A673 (cell line): ENCODE measurements around the gene NFKB1. TPM values are rescaled to one million over a fixed set of nuclear protein-coding genes. Genes with fewer than 3 reads are reported as not detected.
"Not testable (repeated sequence)": the region's sequence is repeated elsewhere in the genome, so short reads cannot be mapped to it uniquely, and the experiment has no call there.

ENCODE experiments used
- BruUV-seq: library from RNA; stranded (reverse); fragments of 400-500 nt; replicated peaks from 2 replicates; lab custom pipeline; 2021; lab: Mats Ljungman, UMichigan
- CTCF ChIA-PET: fragments of 300-600 bp; sonication (Branson Sonifier 250); formaldehyde crosslinking; loops from one replicate; lab custom pipeline; 2022; ENCODE audit warnings: antibody characterized with exemption; lab: Charles Lee
- POLR2A ChIA-PET: fragments of 300-600 bp; sonication (Branson Sonifier 250); formaldehyde crosslinking; loops from one replicate; lab custom pipeline; 2022; ENCODE audit warnings: antibody characterized with exemption; ENCODE audit not compliant: low non-redundant PET; lab: Charles Lee
- DNase-seq: peaks from one replicate; pipeline ENCODE4 v3.0.0-alpha.2; 2015; ENCODE audit warnings: low spot score
- H3K27ac ChIP-seq: fragments of 200-600 bp; sonication (generic); 2 replicates; pipeline ENCODE4 v1.5.1; 2016; ENCODE audit warnings: mixed run types, low read depth, mild to moderate bottlenecking, mixed read lengths, antibody characterized with exemption, low read length; ENCODE audit not compliant: poor library complexity, severe bottlenecking
- H3K27me3 ChIP-seq: fragments of 200-600 bp; sonication (generic); replicated peaks from 2 replicates; pipeline ENCODE4 v1.6.1; 2017; ENCODE audit warnings: mixed run types, low read depth, mild to moderate bottlenecking, mixed read lengths, antibody characterized with exemption, low read length; ENCODE audit not compliant: insufficient read depth, poor library complexity
- H3K36me3 ChIP-seq: fragments of 200-600 bp; sonication (generic); 2 replicates; pipeline ENCODE4 v1.6.1; 2016; ENCODE audit warnings: mixed run types, mild to moderate bottlenecking, mixed read lengths, antibody characterized with exemption, low read length; ENCODE audit not compliant: insufficient read depth, poor library complexity, severe bottlenecking
- H3K4me1 ChIP-seq: fragments of 200-600 bp; sonication (generic); 2 replicates; pipeline ENCODE4 v1.6.1; 2017; ENCODE audit warnings: mixed run types, mild to moderate bottlenecking, mixed read lengths, antibody characterized with exemption, low read length; ENCODE audit not compliant: insufficient read depth, poor library complexity, severe bottlenecking
- H3K4me3 ChIP-seq: fragments of 200-600 bp; sonication (generic); 2 replicates; pipeline ENCODE4 v1.5.1; 2016; ENCODE audit warnings: low read depth, mixed run types, mild to moderate bottlenecking, mixed read lengths, low read length; ENCODE audit not compliant: poor library complexity, severe bottlenecking
- H3K9me3 ChIP-seq: fragments of 200-600 bp; sonication (generic); 2 replicates; pipeline ENCODE4 v1.6.1; 2016; ENCODE audit warnings: mixed run types, low read depth, mild to moderate bottlenecking, mixed read lengths, antibody characterized with exemption, low read length; ENCODE audit not compliant: poor library complexity, severe bottlenecking
- CTCF ChIP-seq: fragments of 300-800, 200-600 bp; sonication (generic); conservative IDR thresholded peaks from 2 replicates; pipeline ENCODE4 v1.5.1; 2017; ENCODE audit warnings: low read depth, mild to moderate bottlenecking, antibody characterized with exemption, low read length, moderate library complexity, mixed read lengths
- EZH2 ChIP-seq: fragments of 200-600 bp; sonication (generic); IDR thresholded peaks from 2 replicates; pipeline ENCODE4 v1.6.1; 2017; ENCODE audit warnings: borderline replicate concordance, low read depth, mild to moderate bottlenecking, mixed read lengths, antibody characterized with exemption, low read length; ENCODE audit not compliant: poor library complexity, severe bottlenecking
- intact Hi-C: fragments of 100-400 bp; cut with micrococcal nuclease; formaldehyde crosslinking; loops from one replicate; pipeline ENCODE4 v1.10.0; 2022; ENCODE audit not compliant: unreplicated experiment
- total RNA-seq: library from RNA; stranded (reverse); gene quantifications from 2 replicates; pipeline ENCODE4 v1.2.3, GENCODE V29; 2021

Gene NFKB1
- total RNA-seq, 1 experiment from 2014 or later: 26.1 TPM

GRCh38 chr4:102612824-102613366 lies 111.7 kb downstream of the NFKB1 start:
- H3K27ac ChIP-seq: no peak overlapping the region
- H3K36me3 ChIP-seq: peaks cover 5% of the 10 kb centered on the region
- TF ChIP-seq EZH2 (no peak), CTCF (no peak)
- H3K27me3 ChIP-seq: no peaks in the 10 kb centered on the region
- intact Hi-C loops: loop anchor here (2.0 kb wide), 1 partner anchor 162 kb away; no protein-coding TSS in a partner anchor
- no TSS peak for BruUV-seq
- CTCF ChIA-PET: interaction anchor here (0.6 kb wide), 1 partner anchor 434 kb away, joined by 3 read pairs; no protein-coding TSS in a partner anchor
- H3K9me3 ChIP-seq: no peaks in the 10 kb centered on the region
- POLR2A ChIA-PET: interaction anchor here (0.6 kb wide), 1 partner anchor 96 kb away, joined by 5 read pairs; no protein-coding TSS in a partner anchor
- no peak overlapping the region for H3K4me3 ChIP-seq
- no peak for DNase-seq
- H3K4me1 ChIP-seq: no peaks in the 10 kb centered on the region

- intact Hi-C loops: no loop called here
- TF ChIP-seq EZH2 (no peak), CTCF (no peak)
- Histone ChIP-seq H3K4me1 (no peaks in the 10 kb centered on the region), H3K27me3 (no peaks in the 10 kb centered on the region), H3K4me3 (no peak overlapping the region), H3K9me3 (no peaks in the 10 kb centered on the region), H3K27ac (no peak overlapping the region), H3K36me3 (peaks cover 5% of the 10 kb centered on the region)
- POLR2A ChIA-PET: no interaction called here
- DNase-seq: no peak
- BruUV-seq: no TSS peak
- CTCF ChIA-PET: no interaction called here
Observed at GRCh38 chr4:102614801-102615200, 113.6 kb downstream of the NFKB1 start.

GRCh38 chr4:102616636-102617035 lies 115.5 kb downstream of the NFKB1 start:
- TF ChIP-seq EZH2: no peak
- TF ChIP-seq CTCF: no peak
- no peaks in the 10 kb centered on the region for H3K9me3 ChIP-seq
- H3K36me3 ChIP-seq: no peaks in the 10 kb centered on the region
- H3K27me3 ChIP-seq: no peaks in the 10 kb centered on the region
- no peak overlapping the region for H3K27ac ChIP-seq
- no peak for DNase-seq
- intact Hi-C loops: no loop called here
- H3K4me3 ChIP-seq: no peak overlapping the region
- peaks cover 8% of the 10 kb centered on the region for H3K4me1 ChIP-seq
- ChIA-PET POLR2A (interaction anchor here (0.7 kb wide), 1 partner anchor 197 kb away, joined by 23 read pairs; no protein-coding TSS in a partner anchor), CTCF (interaction anchor here (0.6 kb wide), 1 partner anchor 9 kb away, joined by 3 read pairs; no protein-coding TSS in a partner anchor)
- BruUV-seq: no TSS peak

- DNase-seq, H3K9me3 ChIP-seq, H3K36me3 ChIP-seq, BruUV-seq, H3K27ac ChIP-seq, H3K27me3 ChIP-seq, POLR2A ChIA-PET, H3K4me1 ChIP-seq, H3K4me3 ChIP-seq, CTCF ChIA-PET, intact Hi-C loops: not testable (repeated sequence)
Observed at GRCh38 chr4:102619021-102619420, 117.9 kb downstream of the NFKB1 start.

- DNase-seq, POLR2A ChIA-PET, H3K4me3 ChIP-seq, H3K27me3 ChIP-seq, H3K36me3 ChIP-seq, H3K4me1 ChIP-seq, H3K9me3 ChIP-seq, H3K27ac ChIP-seq, BruUV-seq: not testable (repeated sequence)
- intact Hi-C loops: loop anchor here (1.0 to 10.0 kb wide), 5 partner anchors 145 to 472 kb away; partner anchors contain the start of genes MANBA and UBE2D3
- CTCF ChIA-PET: interaction anchor here (0.6 to 1.7 kb wide), 4 partner anchors 172 to 412 kb away, joined by 3 to 24 read pairs (median 4); no protein-coding TSS in a partner anchor
Observed at GRCh38 chr4:102619776-102620631, 118.8 kb downstream of the NFKB1 start.
